ENCODE results near the gene DENND1A. TPM values are rescaled to one million over a fixed set of nuclear protein-coding genes. Genes with fewer than 3 reads are reported as not detected.

DENND1A gene
- total RNA-seq, 1 donor from 2014 or later, result 13.9 TPM

GRCh38 chr9:123530244-123530643 is 399.7 kb downstream of the DENND1A start:
- TF ChIP-seq, protein P1, sequence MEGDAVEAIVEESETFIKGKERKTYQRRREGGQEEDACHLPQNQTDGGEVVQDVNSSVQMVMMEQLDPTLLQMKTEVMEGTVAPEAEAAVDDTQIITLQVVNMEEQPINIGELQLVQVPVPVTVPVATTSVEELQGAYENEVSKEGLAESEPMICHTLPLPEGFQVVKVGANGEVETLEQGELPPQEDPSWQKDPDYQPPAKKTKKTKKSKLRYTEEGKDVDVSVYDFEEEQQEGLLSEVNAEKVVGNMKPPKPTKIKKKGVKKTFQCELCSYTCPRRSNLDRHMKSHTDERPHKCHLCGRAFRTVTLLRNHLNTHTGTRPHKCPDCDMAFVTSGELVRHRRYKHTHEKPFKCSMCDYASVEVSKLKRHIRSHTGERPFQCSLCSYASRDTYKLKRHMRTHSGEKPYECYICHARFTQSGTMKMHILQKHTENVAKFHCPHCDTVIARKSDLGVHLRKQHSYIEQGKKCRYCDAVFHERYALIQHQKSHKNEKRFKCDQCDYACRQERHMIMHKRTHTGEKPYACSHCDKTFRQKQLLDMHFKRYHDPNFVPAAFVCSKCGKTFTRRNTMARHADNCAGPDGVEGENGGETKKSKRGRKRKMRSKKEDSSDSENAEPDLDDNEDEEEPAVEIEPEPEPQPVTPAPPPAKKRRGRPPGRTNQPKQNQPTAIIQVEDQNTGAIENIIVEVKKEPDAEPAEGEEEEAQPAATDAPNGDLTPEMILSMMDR (IDR thresholded peaks at IDR 0.05; ENCODE audit: partially characterized antibody, unreplicated experiment), result no peak
- no peaks in the 10 kb centered on the region for H3K9me3 Mint-ChIP-seq (ENCODE audit: unreplicated experiment)
- no peak overlapping the region for H3K27ac Mint-ChIP-seq (ENCODE audit: unreplicated experiment)
- no peak overlapping the region for H3K4me3 Mint-ChIP-seq (ENCODE audit: unreplicated experiment)
- no peaks in the 10 kb centered on the region for H3K27me3 Mint-ChIP-seq (ENCODE audit: unreplicated experiment)
- no peak for DNase-seq
- no peaks in the 10 kb centered on the region for H3K4me1 Mint-ChIP-seq (ENCODE audit: low read depth, unreplicated experiment)
- H3K36me3 Mint-ChIP-seq (ENCODE audit: unreplicated experiment), result peaks cover 6% of the 10 kb centered on the region

GRCh38 chr9:123528501-123528900 is 401.4 kb downstream of the DENND1A start:
- no peaks in the 10 kb centered on the region for H3K27me3 Mint-ChIP-seq (ENCODE audit: unreplicated experiment)
- TF ChIP-seq, protein P1 (IDR thresholded peaks at IDR 0.05; ENCODE audit: partially characterized antibody, unreplicated experiment), result no peak
- no peak for DNase-seq
- H3K36me3 Mint-ChIP-seq (ENCODE audit: unreplicated experiment), result peaks cover 6% of the 10 kb centered on the region
- no peak overlapping the region for H3K27ac Mint-ChIP-seq (ENCODE audit: unreplicated experiment)
- no peak overlapping the region for H3K4me3 Mint-ChIP-seq (ENCODE audit: unreplicated experiment)
- H3K4me1 Mint-ChIP-seq (ENCODE audit: low read depth, unreplicated experiment), result peaks cover 2% of the 10 kb centered on the region
- H3K9me3 Mint-ChIP-seq (ENCODE audit: unreplicated experiment), result no peaks in the 10 kb centered on the region

DNA sequence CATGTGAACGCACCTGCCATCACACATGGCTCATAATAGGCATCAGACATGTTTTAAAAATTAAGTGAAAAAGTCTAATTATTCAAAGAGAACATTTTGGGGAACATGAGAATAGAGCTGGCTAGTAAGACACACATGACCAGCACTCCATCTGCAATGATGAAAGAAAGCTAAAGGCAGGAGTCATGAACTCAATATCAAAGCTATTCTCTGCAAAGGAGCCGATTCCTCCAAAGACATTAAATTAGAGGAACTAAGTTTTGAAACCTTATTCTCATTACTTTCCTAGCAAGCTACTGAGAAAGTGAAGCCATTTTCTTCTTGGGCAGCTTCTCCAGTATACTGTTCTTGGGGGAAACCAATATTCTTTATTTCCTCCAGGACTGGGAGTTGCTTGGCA is 401.9 kb downstream of the DENND1A start:
- H3K36me3 Mint-ChIP-seq (ENCODE audit: unreplicated experiment), result peaks cover 6% of the 10 kb centered on the region
- H3K27me3 Mint-ChIP-seq (ENCODE audit: unreplicated experiment), result no peaks in the 10 kb centered on the region
- DNase-seq, result no peak
- H3K4me3 Mint-ChIP-seq (ENCODE audit: unreplicated experiment), result no peak overlapping the region
- H3K4me1 Mint-ChIP-seq (ENCODE audit: low read depth, unreplicated experiment), result peaks cover 2% of the 10 kb centered on the region
- H3K9me3 Mint-ChIP-seq (ENCODE audit: unreplicated experiment), result no peaks in the 10 kb centered on the region
- H3K27ac Mint-ChIP-seq (ENCODE audit: unreplicated experiment), result no peak overlapping the region
- TF ChIP-seq, protein P1 (IDR thresholded peaks at IDR 0.05; ENCODE audit: partially characterized antibody, unreplicated experiment), result no peak

DNA sequence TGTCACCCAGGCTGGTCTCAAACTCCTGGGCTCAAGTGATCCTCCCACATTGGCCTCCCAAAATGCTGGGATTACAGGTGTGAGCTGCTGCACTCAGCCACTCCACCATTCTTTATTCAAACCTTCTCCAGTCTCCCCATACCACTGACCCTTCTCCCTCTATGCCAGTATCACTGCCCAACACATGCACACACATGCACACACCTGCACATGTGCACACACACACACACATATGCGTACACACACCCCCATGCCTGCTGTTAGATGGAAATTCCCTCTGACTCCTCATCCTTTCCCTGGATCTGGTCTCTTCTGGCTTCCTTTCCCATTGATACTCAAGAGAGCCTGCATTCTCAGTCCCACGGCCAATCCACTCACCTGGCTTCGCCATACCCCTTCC is 404.0 kb downstream of the DENND1A start:
- peaks cover 2% of the 10 kb centered on the region for H3K4me1 Mint-ChIP-seq (ENCODE audit: low read depth, unreplicated experiment)
- no peak overlapping the region for H3K27ac Mint-ChIP-seq (ENCODE audit: unreplicated experiment)
- peaks cover 6% of the 10 kb centered on the region for H3K36me3 Mint-ChIP-seq (ENCODE audit: unreplicated experiment)
- no peaks in the 10 kb centered on the region for H3K9me3 Mint-ChIP-seq (ENCODE audit: unreplicated experiment)
- no peak overlapping the region for H3K4me3 Mint-ChIP-seq (ENCODE audit: unreplicated experiment)
- no peaks in the 10 kb centered on the region for H3K27me3 Mint-ChIP-seq (ENCODE audit: unreplicated experiment)
- no peak for DNase-seq
- TF ChIP-seq, protein P1 (IDR thresholded peaks at IDR 0.05; ENCODE audit: partially characterized antibody, unreplicated experiment), result no peak

DNA sequence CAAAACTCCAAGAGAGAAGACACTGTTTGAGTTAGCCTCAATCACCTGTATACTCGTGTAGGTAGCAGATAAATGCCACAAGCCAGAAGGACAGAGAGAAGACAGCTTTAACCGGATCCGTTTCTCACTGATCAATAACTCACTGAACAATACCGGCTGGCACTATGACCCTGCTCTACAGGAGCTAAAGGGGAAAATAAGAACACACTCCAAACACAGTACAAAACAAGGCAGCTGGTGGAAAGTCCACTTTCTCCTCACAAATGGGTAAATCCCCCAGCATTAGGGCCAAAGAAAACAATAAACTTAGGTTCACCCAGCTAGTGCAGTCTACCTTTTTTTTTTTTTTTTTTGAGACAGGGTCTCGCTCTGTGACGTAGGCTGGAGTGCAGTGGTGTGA is 404.5 kb downstream of the DENND1A start:
- peaks cover 2% of the 10 kb centered on the region for H3K4me1 Mint-ChIP-seq (ENCODE audit: low read depth, unreplicated experiment)
- no peaks in the 10 kb centered on the region for H3K9me3 Mint-ChIP-seq (ENCODE audit: unreplicated experiment)
- no peak overlapping the region for H3K27ac Mint-ChIP-seq (ENCODE audit: unreplicated experiment)
- H3K27me3 Mint-ChIP-seq (ENCODE audit: unreplicated experiment), result no peaks in the 10 kb centered on the region
- no peak overlapping the region for H3K4me3 Mint-ChIP-seq (ENCODE audit: unreplicated experiment)
- TF ChIP-seq, protein P1 (IDR thresholded peaks at IDR 0.05; ENCODE audit: partially characterized antibody, unreplicated experiment), result no peak
- no peak for DNase-seq
- peaks cover 6% of the 10 kb centered on the region for H3K36me3 Mint-ChIP-seq (ENCODE audit: unreplicated experiment)

Measured in glutamatergic neuron (in vitro differentiated cells).